HG03280 (cell line): ENCODE data around the gene CMTM5.

Experiments used
- ATAC-seq: cut with Tn5 transposase; IDR thresholded peaks from one replicate; pipeline ENCODE4 v1.9.1; 2021; ENCODE audit warnings: mild to moderate bottlenecking, moderate library complexity; ENCODE audit not compliant: unreplicated experiment

The CMTM5 gene, protein sequence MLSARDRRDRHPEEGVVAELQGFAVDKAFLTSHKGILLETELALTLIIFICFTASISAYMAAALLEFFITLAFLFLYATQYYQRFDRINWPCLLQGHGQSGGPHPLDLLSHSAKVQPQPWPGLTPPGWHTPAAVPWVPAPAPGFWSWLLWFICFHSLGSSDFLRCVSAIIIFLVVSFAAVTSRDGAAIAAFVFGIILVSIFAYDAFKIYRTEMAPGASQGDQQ

DNA sequence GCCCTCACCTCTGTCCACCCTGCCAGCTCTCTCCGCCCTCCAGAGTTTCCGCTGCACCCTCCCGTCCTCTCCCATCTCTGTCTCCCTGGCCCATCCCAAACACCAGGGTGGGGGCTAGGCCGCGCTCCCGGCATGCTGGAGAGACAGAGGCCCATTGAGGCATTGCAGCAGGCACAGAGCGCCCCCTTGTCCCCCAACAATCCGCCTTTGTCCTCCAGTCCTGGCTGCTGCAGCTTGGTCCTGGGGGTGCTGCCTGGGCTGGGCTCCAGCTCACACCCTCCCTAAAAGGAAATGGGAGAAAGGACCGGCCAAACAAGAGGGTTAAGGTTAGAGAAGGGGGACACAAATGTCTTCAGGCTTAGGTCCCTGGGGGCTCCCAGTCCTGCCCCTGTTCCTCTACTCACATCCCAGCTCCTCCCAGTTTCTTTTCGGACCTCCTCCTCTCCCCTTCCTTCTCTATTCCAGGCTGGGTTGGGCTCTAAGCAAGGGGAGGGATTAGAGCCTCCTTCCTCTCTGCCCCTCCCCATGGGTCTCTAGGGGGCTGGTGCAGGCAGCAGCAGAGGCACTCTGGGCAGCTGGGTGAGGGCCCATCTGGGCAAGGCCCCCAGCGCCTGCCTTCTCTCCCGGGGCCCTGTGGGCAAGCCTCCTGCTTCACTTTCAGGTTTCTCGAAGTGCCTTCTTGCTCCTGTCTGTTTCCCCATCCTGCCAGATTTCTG, at the start of gene CMTM5:
Gene CMTM5 (plus strand): TSS at position 565 of the 716 bp plus-strand sequence. CDS start 206 bp downstream, outside the sequence.
- ATAC-seq = no peak

DNA sequence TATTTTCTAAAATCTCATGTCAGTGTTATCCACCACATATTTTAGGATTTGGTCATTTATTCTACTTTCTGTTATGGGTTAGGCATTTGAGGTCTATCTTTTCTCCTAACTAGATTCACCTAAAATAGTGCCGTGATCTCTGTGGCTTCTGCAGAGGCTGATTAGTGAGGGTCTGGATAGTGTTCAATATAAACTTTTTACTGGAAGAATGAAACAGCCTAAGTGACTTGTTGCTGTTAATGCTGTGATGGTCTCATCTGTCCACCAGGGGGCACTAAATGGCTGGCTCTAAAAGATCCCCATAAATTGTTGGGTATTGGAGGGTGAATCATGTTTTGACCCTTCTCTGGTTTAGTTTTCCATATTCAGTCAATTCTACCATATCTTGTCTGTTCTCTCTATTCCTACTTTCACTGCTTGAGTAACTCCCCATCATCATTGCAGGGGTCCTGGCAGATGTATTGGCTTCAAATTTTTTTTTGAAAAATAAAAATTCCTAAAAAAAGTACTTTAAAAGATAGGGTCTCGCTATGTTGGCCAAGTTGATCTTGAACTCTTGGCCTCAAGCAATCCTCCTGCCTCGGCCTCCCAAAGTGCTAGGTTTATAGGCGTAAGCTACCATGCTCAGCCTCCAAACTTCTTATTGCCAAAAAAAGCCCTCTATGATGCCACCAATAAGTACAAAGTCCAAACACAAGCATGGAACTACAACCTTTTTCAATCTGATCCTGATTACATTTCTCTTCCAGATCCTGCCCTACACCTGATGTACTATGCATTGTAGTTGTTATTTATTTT, 48.7 kb upstream of the CMTM5 start:
- no peak for ATAC-seq

- no peak for ATAC-seq
Observed at GRCh38 chr14:23335623-23336022, 41.2 kb upstream of the CMTM5 start.

DNA sequence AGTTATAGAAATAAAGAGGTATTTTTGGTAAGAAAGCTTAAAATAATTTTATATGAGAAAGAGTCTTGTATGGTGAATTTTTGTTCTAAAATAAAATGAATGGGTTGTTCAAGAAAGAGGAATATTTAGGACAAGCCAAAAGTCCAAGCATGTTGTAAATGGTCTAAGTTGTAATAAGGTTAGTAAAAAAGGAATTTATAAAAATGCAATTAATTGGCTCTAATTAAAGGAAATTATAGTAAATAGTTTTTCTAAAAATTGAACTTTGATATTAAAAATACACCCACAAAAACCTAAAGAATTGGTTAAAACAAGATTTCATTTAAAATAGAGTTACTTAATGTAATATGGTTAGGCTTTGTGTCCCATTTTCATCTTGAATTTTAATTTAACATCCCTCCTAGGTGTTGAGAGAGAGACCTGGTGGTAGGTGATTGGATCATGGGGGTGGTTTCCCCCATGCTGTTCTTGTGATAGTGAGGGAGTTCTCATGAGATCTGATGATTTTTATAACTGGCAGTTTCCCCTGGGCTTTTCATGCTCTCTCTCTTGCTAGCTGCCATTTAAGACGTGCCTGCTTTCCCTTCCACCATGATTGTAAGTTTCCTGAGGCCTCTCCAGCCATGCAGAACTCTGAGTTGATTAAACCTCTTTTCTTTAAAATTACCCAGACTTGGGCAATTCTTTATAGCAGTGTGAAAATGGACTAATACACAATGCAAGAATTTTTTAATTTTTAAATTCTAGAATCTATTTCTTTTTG, 37.2 kb upstream of the CMTM5 start:
- ATAC-seq = no peak

DNA sequence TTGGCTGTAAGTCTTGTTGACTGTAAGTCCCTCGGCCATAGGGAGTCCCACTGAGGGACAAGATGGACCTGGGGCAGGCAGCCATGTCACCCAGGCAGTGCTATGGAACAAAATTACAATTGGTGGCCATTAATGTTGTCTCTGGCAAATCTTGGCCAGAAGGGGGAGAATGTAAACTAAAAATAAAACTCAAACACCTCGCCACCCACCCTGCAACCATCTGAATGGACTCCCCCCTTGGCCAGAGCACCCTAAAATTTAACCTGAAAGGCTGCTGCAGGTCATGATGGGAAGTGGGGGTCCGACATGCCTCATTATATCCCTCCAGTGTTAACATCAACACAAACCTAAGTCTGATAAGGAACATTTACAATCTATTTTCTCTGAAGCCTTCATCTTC, 32.4 kb upstream of the CMTM5 start:
- ATAC-seq = no peak

DNA sequence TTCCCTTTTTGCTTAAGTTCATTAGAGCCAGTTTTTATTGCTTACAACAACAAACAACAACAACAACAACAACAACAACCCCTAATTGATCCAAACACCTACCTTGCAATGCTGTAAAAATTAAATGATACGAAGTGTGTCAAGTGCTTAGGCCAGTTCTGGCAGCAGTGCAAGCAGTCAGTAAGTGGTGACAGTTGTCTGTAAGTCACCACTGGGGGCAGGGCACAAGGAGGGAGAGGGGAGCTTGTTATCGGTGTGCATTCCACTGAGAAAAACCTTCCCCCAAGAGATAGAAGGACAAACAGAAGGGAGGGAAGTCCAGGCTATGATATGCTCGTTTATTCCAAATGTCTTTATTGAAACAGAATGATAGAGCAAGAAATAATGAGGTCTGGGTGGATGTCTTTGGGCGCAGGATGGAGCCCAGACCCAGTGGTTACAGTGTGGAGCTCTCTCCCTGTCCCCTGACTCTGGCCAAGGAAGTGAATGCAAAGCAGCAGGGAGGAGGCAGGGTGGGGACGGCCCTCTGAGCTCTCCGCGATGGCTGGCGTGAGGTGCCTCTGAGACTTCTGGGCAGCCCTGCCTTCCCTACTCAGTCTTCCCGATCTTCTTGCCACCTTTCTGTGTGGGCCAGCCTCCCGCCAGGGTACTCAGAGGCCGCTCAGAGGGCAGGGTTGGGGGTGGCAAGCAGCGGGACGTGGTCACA, 30.7 kb upstream of the CMTM5 start:
- no peak for ATAC-seq

DNA sequence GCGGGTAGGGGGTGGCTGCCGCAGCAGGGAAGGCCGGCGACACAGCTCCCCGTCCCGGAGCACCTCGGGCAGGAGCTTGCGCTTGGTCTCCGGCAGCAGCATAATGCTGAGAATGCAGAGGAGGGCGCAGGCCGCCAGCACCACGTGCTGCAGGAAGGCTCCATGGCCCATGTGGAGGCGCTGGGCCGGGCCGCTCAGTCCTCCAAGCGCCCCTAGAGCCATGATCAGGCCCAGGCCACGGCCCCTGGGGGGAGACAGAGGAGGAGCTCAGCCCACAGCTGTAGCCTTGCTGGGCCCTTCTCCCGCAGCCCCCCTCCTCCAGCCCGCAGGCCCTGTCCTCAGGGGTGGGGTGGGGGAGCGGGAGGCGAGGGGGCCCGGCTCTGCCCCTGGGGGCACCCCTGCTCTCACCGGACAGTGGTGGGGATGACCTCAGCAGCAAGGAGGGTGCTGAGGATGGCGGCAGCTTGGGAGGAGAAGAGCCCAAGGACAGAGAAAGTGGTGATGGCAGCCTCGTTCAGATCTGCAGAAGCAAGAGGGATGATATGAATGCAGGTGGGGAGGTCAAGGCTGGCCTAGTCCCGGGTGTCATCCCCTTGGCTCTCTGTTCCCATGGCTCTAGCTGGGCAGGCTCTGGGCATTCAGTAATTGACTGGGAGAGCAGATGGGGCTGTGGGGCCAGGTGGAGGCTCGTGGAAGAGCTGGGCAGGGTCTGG, 30.0 kb upstream of the CMTM5 start:
- ATAC-seq = no peak

GRCh38 chr14:23347406-23348296, 29.2 kb upstream of the CMTM5 start:
- ATAC-seq = no peak

- no peak for ATAC-seq
Observed at GRCh38 chr14:23348297-23348655, 28.6 kb upstream of the CMTM5 start.

DNA sequence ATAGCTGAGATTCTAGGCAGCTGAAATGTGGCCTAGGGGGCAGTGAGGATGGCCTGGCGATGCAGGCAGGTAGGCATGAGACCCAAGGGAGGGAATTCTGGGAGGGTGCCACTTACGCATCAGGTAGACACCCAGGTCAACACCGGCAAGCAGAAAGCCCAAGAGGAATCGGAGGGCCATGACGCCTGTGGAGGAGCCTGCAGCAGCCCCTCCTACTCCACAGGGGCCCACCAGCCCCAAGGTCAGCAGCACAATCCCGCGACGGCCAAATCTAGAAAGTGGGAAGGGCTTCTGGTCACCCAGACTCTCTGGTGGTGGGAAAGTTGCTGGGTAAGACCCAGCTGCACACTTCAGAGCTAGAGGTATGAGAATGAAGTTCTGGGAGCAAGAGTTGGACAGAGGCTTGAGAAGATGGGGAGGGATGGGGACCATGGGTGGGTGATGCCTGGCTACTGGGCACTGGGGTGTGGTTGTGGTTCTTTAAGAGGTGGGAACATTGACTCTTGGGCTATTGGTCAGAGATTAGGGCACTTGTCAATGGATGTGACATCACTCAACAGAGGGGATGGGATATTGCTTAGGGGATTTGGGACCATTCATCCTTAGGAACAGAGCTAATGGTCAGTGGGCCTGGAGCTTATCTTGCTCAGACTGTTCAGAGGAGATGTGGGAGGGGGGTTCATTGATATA, 27.5 kb upstream of the CMTM5 start:
- ATAC-seq = no peak

GRCh38 chr14:23351681-23352505, 25.0 kb upstream of the CMTM5 start:
- no peak for ATAC-seq

DNA sequence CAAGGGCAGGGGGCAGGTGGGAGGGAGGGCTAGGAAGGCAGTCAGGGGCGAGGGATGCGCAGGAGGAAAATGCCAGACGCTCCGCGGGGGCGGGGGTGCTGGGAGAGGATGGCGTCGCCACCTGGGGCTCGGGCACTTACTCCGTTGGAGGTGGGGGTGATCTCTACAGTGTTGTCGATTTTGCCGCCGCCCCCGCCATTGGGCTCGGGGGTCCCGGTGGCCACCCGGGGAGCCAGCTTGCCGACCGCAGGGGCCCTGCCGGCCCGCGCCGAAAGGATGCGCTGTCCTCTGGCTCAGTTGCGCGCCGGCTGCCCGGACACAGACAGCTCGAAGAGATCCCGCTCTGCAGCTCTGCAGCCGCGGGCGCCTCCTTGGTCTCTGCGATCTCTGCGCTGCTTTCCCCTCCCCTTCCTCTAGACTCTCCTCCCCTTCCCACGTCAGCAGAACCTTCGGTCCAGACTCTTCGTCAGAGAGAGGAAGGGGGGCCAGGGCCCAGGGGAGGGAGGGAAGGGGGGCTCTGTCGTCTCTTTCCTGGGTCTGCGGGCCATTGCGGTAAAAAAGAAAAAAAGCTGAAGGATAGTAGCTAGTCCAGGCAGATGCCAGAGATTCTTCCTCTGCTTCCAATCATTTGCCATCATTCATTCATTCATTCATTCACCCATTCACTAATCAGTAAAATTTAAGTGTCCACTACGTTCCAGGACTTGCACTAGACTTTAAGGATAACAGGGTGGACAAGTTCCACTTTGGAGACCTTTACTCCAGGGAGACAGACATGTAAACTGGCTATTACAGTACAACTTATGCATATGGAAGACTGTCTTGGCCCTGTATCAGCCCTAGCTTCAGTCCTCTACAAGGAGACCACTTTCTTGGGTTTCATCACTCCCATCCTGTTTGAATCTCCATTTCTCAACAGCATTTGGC, 24.1 kb upstream of the CMTM5 start, which contains the start of gene SLC22A17:
Gene SLC22A17 (minus strand): TSS at position 382 of the 927 bp plus-strand sequence.
- no peak for ATAC-seq

DNA sequence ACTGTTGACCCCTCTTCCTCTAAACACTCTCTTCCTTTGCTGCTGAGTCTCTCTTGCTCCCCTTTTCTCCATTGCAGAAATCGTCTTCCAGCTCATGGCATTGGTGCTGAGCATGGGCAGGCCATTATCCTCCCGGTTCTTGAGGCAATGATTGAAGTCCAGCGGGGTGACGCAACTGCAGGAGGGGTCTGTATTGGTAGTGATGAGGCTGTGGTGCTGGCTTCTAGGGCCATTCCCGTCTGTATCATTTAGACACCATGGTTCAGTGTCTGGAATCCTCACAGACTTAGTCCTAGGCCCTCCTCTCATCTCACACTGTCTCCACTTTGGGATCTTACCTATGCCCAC, 23.4 kb upstream of the CMTM5 start:
- no peak for ATAC-seq

- no peak for ATAC-seq
Observed at GRCh38 chr14:23354990-23355389, 21.9 kb upstream of the CMTM5 start.

DNA sequence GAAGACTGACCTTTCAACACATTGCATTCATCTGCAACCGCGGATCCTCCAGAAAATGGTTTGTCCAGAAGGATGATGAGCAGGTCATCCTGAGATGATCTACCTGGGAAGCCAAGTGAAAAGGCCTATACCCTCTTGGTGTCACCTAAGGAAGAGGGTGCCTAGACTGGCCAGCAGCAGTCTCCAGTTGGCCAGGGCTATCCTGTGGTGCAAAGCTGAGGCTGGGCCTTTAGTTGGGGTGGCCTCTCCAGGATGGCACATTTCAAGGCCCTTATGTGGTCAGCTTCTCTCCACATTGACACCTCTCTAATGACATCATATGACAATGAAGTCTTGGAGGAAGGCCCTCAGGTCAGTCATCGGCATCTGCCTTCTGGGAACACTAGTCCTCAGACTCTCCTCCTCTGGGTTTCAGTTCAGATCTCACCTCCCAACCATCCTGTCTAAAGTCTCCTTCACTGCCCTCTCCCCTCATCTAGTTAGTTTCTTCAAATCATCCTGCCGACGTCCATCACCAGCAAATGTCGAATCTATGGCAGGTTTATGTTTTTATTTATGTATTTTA, 20.9 kb upstream of the CMTM5 start:
- no peak for ATAC-seq

DNA sequence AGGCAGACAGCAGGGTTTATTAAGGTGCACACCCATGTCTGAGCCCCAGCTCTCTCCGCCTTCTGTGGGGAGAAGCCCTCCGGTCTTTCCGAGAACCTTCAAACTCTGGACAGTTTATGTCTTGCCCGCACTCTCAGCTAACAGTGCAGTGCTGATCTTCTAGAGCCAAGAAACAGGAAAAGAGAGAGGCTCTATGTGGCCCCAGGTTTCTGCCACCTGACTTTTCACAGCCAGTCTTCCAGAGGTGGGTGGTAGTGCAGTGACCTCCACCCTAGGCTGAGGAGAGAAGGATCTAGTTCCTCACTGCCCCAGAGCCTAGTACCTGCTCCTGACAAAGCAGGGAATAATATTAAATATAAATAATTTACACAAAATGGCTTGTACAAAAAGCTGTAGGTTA, 20.2 kb upstream of the CMTM5 start:
- no peak for ATAC-seq
